Suprapubic skin (tissue), 4 donors: ENCODE results near the gene BCL11B. TPM values are rescaled to one million over a fixed set of nuclear protein-coding genes. Genes with fewer than 3 reads are reported as not detected.

Source experiments
- DNase-seq, 2 donors: peaks; one replicate each; pipeline ENCODE4 v3.0.0-alpha.2; 2019; ENCODE audit warnings: low spot score in 2 of 2
- H3K27ac ChIP-seq: fragments of 200-600 bp; sonication (generic); one replicate; pipeline ENCODE4 v1.5.1; 2019
- H3K27me3 ChIP-seq: fragments of 200-600 bp; sonication (generic); one replicate; pipeline ENCODE4 v1.5.1; 2019
- H3K36me3 ChIP-seq: fragments of 200-600 bp; sonication (generic); one replicate; pipeline ENCODE4 v1.5.1; 2019
- H3K4me1 ChIP-seq: fragments of 200-600 bp; sonication (generic); one replicate; pipeline ENCODE4 v1.5.1; 2019
- H3K4me3 ChIP-seq: fragments of 200-600 bp; sonication (generic); one replicate; pipeline ENCODE4 v1.5.1; 2019; ENCODE audit warnings: mild to moderate bottlenecking
- H3K9me3 ChIP-seq: fragments of 200-600 bp; sonication (generic); one replicate; pipeline ENCODE4 v1.5.1; 2019
- EP300 ChIP-seq: sonication (generic); formaldehyde crosslinking; IDR thresholded peaks from one replicate; pipeline ENCODE4 v1.6.1; 2017; ENCODE audit warnings: antibody characterized with exemption
- POLR2A ChIP-seq, 2 donors: fragments of 450-650 bp; IDR thresholded peaks; one replicate each; pipeline ENCODE4 v1.6.1; 2017; ENCODE audit warnings: antibody characterized with exemption in 2 of 2, mild to moderate bottlenecking in 2 of 2, moderate library complexity in 2 of 2
- POLR2AphosphoS5 ChIP-seq, 3 donors: sonication (generic); formaldehyde crosslinking; IDR thresholded peaks; one replicate each; pipeline ENCODE4 v1.6.1; 2017; ENCODE audit warnings: antibody characterized with exemption in 3 of 3
- WGBS: methylation state at CpG from one replicate; pipeline ENCODE4 v1.1.5; 2018; 5-methylcytosine and 5-hydroxymethylcytosine counted together
- total RNA-seq, 4 donors: library from RNA; depleted of rRNA; stranded (reverse); fragments of >200 nt; gene quantifications; one replicate each; pipeline ENCODE4 v1.1.0, GENCODE V29; 2016
- TF ChIP-seq, protein P1 (sequence below), 2 donors: fragments of 200-600 bp in 1 of 2; fragments of 450-650 bp in 1 of 2; sonication (generic) in 1 of 2; IDR thresholded peaks; one replicate each; pipeline ENCODE4 v1.5.1; 2016 to 2019; ENCODE audit warnings: antibody characterized with exemption in 2 of 2, mild to moderate bottlenecking in 1 of 2, moderate library complexity in 1 of 2

BCL11B gene
- total RNA-seq, 4 donors from 2014 or later, result 35.9 to 53.8 (median 47.5) TPM

GRCh38 chr14:99239661-99240092 is 32.3 kb downstream of the BCL11B start:
- Histone ChIP-seq H3K36me3 (no peaks in the 10 kb centered on the region), H3K4me1 (peaks cover 55% of the 10 kb centered on the region), H3K9me3 (no peaks in the 10 kb centered on the region), H3K27ac (peak overlapping the region; percentile 4), H3K4me3 (no peak overlapping the region), H3K27me3 (no peaks in the 10 kb centered on the region)
- 36% methylated on average over 7 of the region's 7 CpGs for WGBS
- TF ChIP-seq POLR2AphosphoS5 (IDR thresholded peaks at IDR 0.05), result no peak
- no peak for TF ChIP-seq EP300
- TF ChIP-seq, protein P1, sequence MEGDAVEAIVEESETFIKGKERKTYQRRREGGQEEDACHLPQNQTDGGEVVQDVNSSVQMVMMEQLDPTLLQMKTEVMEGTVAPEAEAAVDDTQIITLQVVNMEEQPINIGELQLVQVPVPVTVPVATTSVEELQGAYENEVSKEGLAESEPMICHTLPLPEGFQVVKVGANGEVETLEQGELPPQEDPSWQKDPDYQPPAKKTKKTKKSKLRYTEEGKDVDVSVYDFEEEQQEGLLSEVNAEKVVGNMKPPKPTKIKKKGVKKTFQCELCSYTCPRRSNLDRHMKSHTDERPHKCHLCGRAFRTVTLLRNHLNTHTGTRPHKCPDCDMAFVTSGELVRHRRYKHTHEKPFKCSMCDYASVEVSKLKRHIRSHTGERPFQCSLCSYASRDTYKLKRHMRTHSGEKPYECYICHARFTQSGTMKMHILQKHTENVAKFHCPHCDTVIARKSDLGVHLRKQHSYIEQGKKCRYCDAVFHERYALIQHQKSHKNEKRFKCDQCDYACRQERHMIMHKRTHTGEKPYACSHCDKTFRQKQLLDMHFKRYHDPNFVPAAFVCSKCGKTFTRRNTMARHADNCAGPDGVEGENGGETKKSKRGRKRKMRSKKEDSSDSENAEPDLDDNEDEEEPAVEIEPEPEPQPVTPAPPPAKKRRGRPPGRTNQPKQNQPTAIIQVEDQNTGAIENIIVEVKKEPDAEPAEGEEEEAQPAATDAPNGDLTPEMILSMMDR (IDR thresholded peaks at IDR 0.05), result no peak
- no peak for TF ChIP-seq POLR2A (IDR thresholded peaks at IDR 0.05)
- DNase-seq, result no peak

DNA sequence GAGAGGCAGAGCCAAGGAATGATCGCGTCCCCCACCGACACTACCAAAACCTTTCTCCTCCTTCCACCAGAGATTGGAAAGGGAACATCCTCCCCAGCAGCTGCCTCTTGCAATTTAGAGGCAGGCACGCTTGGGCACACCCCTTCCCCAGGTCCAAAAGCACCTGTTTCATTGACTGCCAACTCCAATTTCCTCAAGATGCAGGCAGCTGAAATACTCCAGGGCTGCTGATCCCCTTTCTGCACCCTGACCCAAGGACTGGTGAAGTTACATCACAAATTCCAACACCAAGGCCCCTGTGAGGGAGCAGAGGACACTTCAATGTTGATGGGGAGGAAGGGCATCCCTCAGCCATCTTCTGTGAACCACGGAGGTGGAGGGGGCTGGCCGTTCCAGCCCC is 33.8 kb downstream of the BCL11B start:
- WGBS, result 68% methylated on average over 6 of the region's 6 CpGs
- Histone ChIP-seq H3K27me3 (no peaks in the 10 kb centered on the region), H3K4me3 (no peak overlapping the region), H3K36me3 (no peaks in the 10 kb centered on the region), H3K4me1 (peaks cover 69% of the 10 kb centered on the region), H3K9me3 (no peaks in the 10 kb centered on the region), H3K27ac (no peak overlapping the region)
- no peak for DNase-seq
- TF ChIP-seq POLR2AphosphoS5 (IDR thresholded peaks at IDR 0.05) (no peak), POLR2A (IDR thresholded peaks at IDR 0.05) (no peak), EP300 (no peak)
- TF ChIP-seq, protein P1 (IDR thresholded peaks at IDR 0.05), result no peak

DNA sequence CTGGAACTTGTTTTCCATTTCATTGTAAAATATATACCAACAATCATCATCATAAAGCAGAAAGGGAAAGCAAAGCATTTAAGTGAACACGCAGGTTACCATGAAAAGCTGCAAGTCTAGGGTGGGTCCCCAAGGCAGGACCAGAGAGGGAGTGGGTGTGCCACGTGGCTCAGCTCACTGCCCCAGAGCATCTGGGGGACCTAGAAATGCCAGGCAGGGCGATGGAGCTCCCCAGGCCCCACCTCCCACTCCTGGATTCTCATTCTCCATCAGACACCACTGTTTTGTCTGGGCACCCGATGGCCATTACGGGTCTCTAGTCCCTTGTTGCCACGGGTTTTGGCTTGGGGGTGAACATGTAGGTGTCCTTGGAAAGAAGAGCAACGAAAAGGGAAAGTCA is 34.7 kb downstream of the BCL11B start:
- TF ChIP-seq, protein P1 (IDR thresholded peaks at IDR 0.05), result no peak
- TF ChIP-seq POLR2AphosphoS5 (IDR thresholded peaks at IDR 0.05) (no peak), EP300 (no peak), POLR2A (IDR thresholded peaks at IDR 0.05) (no peak)
- H3K27me3 ChIP-seq, result no peaks in the 10 kb centered on the region
- no peaks in the 10 kb centered on the region for H3K36me3 ChIP-seq
- WGBS, result 65% methylated on average over 7 of the region's 7 CpGs
- H3K4me3 ChIP-seq, result no peak overlapping the region
- H3K9me3 ChIP-seq, result no peaks in the 10 kb centered on the region
- H3K4me1 ChIP-seq, result peaks cover 70% of the 10 kb centered on the region
- DNase-seq, result no peak
- H3K27ac ChIP-seq, result no peak overlapping the region

DNA sequence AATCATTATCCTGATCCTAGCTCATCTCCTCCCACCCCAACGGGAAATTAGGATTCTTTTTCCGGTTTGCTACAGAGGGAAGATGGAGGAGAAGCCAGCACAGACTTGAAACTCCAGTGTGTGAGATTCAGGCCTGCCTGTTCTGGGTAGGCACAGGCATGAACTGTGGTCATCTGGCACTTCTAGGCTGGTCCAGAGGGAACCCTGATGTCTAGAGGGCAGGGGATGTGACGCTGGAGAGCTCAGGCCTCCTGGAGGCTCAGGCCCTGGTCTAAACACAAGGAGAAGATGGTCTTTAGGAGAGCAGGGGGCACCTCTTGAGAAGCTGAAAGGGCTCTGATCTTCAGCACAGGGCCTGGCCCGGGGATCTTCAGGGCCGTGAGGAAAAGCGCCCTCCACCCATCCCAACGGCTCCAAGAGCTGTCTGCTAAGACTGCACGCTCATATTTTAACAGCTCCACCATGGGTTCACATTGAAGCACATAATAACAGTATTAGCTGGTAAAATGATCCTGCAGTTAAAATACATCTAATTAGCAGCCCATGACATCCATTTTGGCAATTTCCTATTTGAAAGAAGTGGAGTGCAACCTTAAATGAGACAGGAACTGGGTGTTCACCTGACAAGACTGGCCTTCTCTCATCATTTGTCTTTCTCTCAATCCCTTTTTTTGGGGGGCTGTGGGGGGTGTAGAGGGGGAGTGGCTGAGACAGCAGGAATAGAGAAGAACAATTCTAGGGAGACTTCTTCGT is 35.4 kb downstream of the BCL11B start:
- TF ChIP-seq EP300 (no peak), POLR2A (IDR thresholded peaks at IDR 0.05) (no peak), POLR2AphosphoS5 (IDR thresholded peaks at IDR 0.05) (no peak)
- TF ChIP-seq, protein P1 (IDR thresholded peaks at IDR 0.05), result no peak
- Histone ChIP-seq H3K4me3 (no peak overlapping the region), H3K27ac (peak overlapping the region; percentile 79), H3K27me3 (peaks cover 4% of the 10 kb centered on the region), H3K9me3 (no peaks in the 10 kb centered on the region), H3K36me3 (no peaks in the 10 kb centered on the region), H3K4me1 (peaks cover 70% of the 10 kb centered on the region)
- no peak for DNase-seq
- 50% methylated on average over 9 of the region's 9 CpGs for WGBS

DNA sequence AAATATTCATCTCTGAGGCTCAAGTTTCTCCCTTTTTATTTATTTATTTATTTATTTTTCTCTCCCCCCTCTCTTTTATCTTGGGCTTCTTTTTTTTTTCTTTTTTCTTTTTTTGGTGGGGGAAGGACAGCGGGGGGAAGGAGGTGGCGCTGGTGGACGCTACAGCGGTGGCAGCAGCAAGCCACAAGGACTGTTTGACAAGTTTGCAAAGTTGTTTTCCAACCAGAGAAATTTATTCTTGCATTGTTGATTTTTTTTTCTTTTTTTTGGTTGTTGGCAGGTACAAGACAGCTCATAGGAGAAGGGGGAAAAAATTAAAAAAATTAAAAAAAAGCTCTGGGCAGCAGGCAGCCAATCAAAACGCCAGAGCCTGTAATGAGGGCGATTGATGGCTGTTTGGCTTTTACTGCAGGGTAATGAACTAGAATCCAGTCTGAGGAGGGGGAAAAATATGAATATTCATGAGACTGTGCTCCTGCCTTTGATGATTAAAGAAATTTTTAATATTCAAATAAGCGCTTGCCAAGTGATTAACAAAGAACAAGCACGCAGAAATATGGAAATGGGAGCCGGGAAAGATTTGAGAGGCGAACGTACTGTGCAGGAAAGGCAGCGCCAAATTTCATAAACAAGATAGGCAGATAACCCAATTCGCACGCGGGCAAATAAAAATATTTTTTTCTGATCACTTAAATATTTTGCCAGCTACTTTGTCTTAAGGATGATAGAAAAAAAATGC is 36.2 kb downstream of the BCL11B start:
- TF ChIP-seq, protein P1 (IDR thresholded peaks at IDR 0.05), result no peak
- TF ChIP-seq POLR2A (IDR thresholded peaks at IDR 0.05), result no peak
- no peak for TF ChIP-seq EP300
- TF ChIP-seq POLR2AphosphoS5 (IDR thresholded peaks at IDR 0.05), result no peak
- Histone ChIP-seq H3K9me3 (no peaks in the 10 kb centered on the region), H3K36me3 (no peaks in the 10 kb centered on the region), H3K27me3 (peaks cover 10% of the 10 kb centered on the region), H3K27ac (peak overlapping the region; percentile 79), H3K4me3 (peak overlapping the region; percentile 14), H3K4me1 (peaks cover 70% of the 10 kb centered on the region)
- no peak for DNase-seq
- WGBS, result 35% methylated on average over 15 of the region's 15 CpGs
